ENCODE results near the gene MMP17.
A peak's percentile ranks its signal among the peaks of the same experiment; 100 is the strongest.

Gene MMP17

GRCh38 chr12:131841547-131841946 lies 13.4 kb downstream of the MMP17 start:
- no peak for TF ChIP-seq CTCF (IDR thresholded peaks at IDR 0.05; ENCODE audit: low read depth, low read length)
- no peaks in the 10 kb centered on the region for H3K27me3 ChIP-seq
- no peak overlapping the region for H3K4me3 ChIP-seq (ENCODE audit: low read depth, low read length)
- no peaks in the 10 kb centered on the region for H3K36me3 ChIP-seq
- DNase-seq: peak; percentile 7
- peaks cover 4% of the 10 kb centered on the region; the same call in 1 of the 2 replicates for H3K4me1 ChIP-seq
- H3K9me3 ChIP-seq: no peaks in the 10 kb centered on the region

- Histone ChIP-seq H3K9me3 (no peaks in the 10 kb centered on the region), H3K36me3 (no peaks in the 10 kb centered on the region), H3K4me1 (peaks cover 4% of the 10 kb centered on the region; the same call in 1 of the 2 replicates), H3K27me3 (no peaks in the 10 kb centered on the region), H3K4me3 (ENCODE audit: low read depth, low read length) (no peak overlapping the region)
- no peak for DNase-seq
- TF ChIP-seq CTCF (IDR thresholded peaks at IDR 0.05; ENCODE audit: low read depth, low read length): no peak
These were observed 14.0 kb downstream of the MMP17 start for GRCh38 chr12:131842169-131842568.

- no peak for DNase-seq
- H3K9me3 ChIP-seq: no peaks in the 10 kb centered on the region
- H3K4me3 ChIP-seq (ENCODE audit: low read depth, low read length): no peak overlapping the region
- no peak for TF ChIP-seq CTCF (IDR thresholded peaks at IDR 0.05; ENCODE audit: low read depth, low read length)
- peaks cover 4% of the 10 kb centered on the region; the same call in 1 of the 2 replicates for H3K4me1 ChIP-seq
- no peaks in the 10 kb centered on the region for H3K36me3 ChIP-seq
- H3K27me3 ChIP-seq: no peaks in the 10 kb centered on the region
These were observed 15.3 kb downstream of the MMP17 start for GRCh38 chr12:131843527-131843926.

DNA sequence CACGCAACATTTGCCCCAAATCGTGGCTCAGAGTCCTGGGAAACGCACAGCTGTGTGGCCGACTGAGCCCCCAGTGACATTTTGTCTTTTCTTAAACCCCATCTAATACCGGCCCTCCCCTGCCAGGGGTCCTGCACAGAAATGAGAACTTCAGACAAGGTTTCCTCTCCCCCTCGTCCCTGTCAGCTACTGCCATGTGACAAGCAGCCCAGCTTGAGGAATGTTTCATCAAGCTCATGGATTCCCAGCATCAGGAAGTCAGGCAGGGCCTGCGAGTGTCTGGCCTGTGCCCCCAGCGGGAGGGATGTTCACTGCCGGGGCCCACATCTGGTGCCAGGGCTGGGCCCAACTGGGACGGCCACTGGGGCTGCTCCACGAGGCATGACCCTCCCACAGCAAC lies 15.9 kb downstream of the MMP17 start:
- H3K36me3 ChIP-seq: no peaks in the 10 kb centered on the region
- peaks cover 4% of the 10 kb centered on the region; the same call in 1 of the 2 replicates for H3K4me1 ChIP-seq

GRCh38 chr12:131844656-131845055 lies 16.5 kb downstream of the MMP17 start:
- no peaks in the 10 kb centered on the region for H3K36me3 ChIP-seq
- no peaks in the 10 kb centered on the region for H3K27me3 ChIP-seq
- no peak for TF ChIP-seq CTCF (IDR thresholded peaks at IDR 0.05; ENCODE audit: low read depth, low read length)

More for the DNA sequence above, 15.9 kb downstream of the MMP17 start:
- no peak for DNase-seq
- no peak for TF ChIP-seq CTCF (IDR thresholded peaks at IDR 0.05; ENCODE audit: low read depth, low read length)
- H3K27me3 ChIP-seq: no peaks in the 10 kb centered on the region
- no peaks in the 10 kb centered on the region for H3K9me3 ChIP-seq
- no peak overlapping the region for H3K4me3 ChIP-seq (ENCODE audit: low read depth, low read length)

GRCh38 chr12:131845121-131845520 lies 16.9 kb downstream of the MMP17 start:
- no peak overlapping the region for H3K4me3 ChIP-seq (ENCODE audit: low read depth, low read length)
- no peak for TF ChIP-seq CTCF (IDR thresholded peaks at IDR 0.05; ENCODE audit: low read depth, low read length)
- no peaks in the 10 kb centered on the region for H3K9me3 ChIP-seq
- H3K27me3 ChIP-seq: no peaks in the 10 kb centered on the region
- DNase-seq: peak; percentile 61
- H3K4me1 ChIP-seq: peaks cover 4% of the 10 kb centered on the region; the same call in 1 of the 2 replicates
- no peaks in the 10 kb centered on the region for H3K36me3 ChIP-seq

More at GRCh38 chr12:131844656-131845055, 16.5 kb downstream of the MMP17 start:
- H3K4me3 ChIP-seq (ENCODE audit: low read depth, low read length): no peak overlapping the region
- H3K4me1 ChIP-seq: peaks cover 4% of the 10 kb centered on the region; the same call in 1 of the 2 replicates
- DNase-seq: no peak
- no peaks in the 10 kb centered on the region for H3K9me3 ChIP-seq

Data from BE2C (cell line).